NCI-H2227 treated with DMSO at 0.1 percent for 48 hours (cell line): Measurements from ENCODE around the gene CENPU.
"Not testable (repeated sequence)": the region's sequence is repeated elsewhere in the genome, so short reads cannot be mapped to it uniquely, and the experiment has no call there.

ENCODE experiments used
- DNase-seq: peaks from one replicate; lab custom pipeline; 2025; lab: John Stamatoyannopoulos, UW

The CENPU gene

GRCh38 chr4:184751585-184751956 lies 17.7 kb upstream of the CENPU start:
- DNase-seq: no peak

GRCh38 chr4:184750926-184751584 lies 17.2 kb upstream of the CENPU start:
- no peak for DNase-seq

GRCh38 chr4:184748251-184748652 lies 14.4 kb upstream of the CENPU start:
- DNase-seq: no peak

- no peak for DNase-seq
Observed at GRCh38 chr4:184747034-184747830, 13.3 kb upstream of the CENPU start.

GRCh38 chr4:184745831-184746795 lies 12.2 kb upstream of the CENPU start:
- peak; percentile 53 for DNase-seq

- DNase-seq: no peak
Observed at GRCh38 chr4:184744236-184744635, 10.3 kb upstream of the CENPU start.

- no peak for DNase-seq
Observed at GRCh38 chr4:184743650-184744049, 9.8 kb upstream of the CENPU start.

- DNase-seq: not testable (repeated sequence)
Observed at GRCh38 chr4:184741651-184742050, 7.8 kb upstream of the CENPU start.

- no peak for DNase-seq
Observed at GRCh38 chr4:184740980-184741391, 7.1 kb upstream of the CENPU start.

- not testable (repeated sequence) for DNase-seq
Observed at GRCh38 chr4:184739575-184739974, 5.7 kb upstream of the CENPU start.

- DNase-seq: no peak
Observed at GRCh38 chr4:184734758-184735157, 862 bp upstream of the CENPU start.

GRCh38 chr4:184732126-184732525 lies 1.8 kb downstream of the CENPU start:
- DNase-seq: no peak

GRCh38 chr4:184731056-184731455 lies 2.8 kb downstream of the CENPU start:
- no peak for DNase-seq

GRCh38 chr4:184729946-184730345 lies 4.0 kb downstream of the CENPU start:
- no peak for DNase-seq

GRCh38 chr4:184728858-184729257 lies 5.0 kb downstream of the CENPU start:
- no peak for DNase-seq

- no peak for DNase-seq
Observed at GRCh38 chr4:184727430-184727829, 6.5 kb downstream of the CENPU start.

GRCh38 chr4:184722798-184723197 lies 11.1 kb downstream of the CENPU start:
- no peak for DNase-seq

- no peak for DNase-seq
Observed at GRCh38 chr4:184721254-184721653, 12.6 kb downstream of the CENPU start.

GRCh38 chr4:184719407-184719806 lies 14.5 kb downstream of the CENPU start:
- DNase-seq: no peak

- no peak for DNase-seq
Observed at GRCh38 chr4:184715526-184715925, 18.4 kb downstream of the CENPU start.

- DNase-seq: no peak
Observed at GRCh38 chr4:184713887-184714286, 20.0 kb downstream of the CENPU start.

- no peak for DNase-seq
Observed at GRCh38 chr4:184712322-184712721, 21.6 kb downstream of the CENPU start.
